Suprapubic skin (tissue), 4 donors: Measurements from ENCODE around the gene PIGV.

ENCODE experiments used
- CTCF ChIP-seq, 2 donors: fragments of 200-600 bp in 1 of 2; fragments of 450-650 bp in 1 of 2; sonication (generic) in 1 of 2; IDR thresholded peaks; one replicate each; pipeline ENCODE4 v1.5.1; 2016 to 2019; ENCODE audit warnings: antibody characterized with exemption in 2 of 2, mild to moderate bottlenecking in 1 of 2, moderate library complexity in 1 of 2
- EP300 ChIP-seq: sonication (generic); formaldehyde crosslinking; IDR thresholded peaks from one replicate; pipeline ENCODE4 v1.6.1; 2017; ENCODE audit warnings: antibody characterized with exemption
- POLR2A ChIP-seq, 2 donors: fragments of 450-650 bp; IDR thresholded peaks; one replicate each; pipeline ENCODE4 v1.6.1; 2017; ENCODE audit warnings: antibody characterized with exemption in 2 of 2, mild to moderate bottlenecking in 2 of 2, moderate library complexity in 2 of 2
- POLR2AphosphoS5 ChIP-seq, 3 donors: sonication (generic); formaldehyde crosslinking; IDR thresholded peaks; one replicate each; pipeline ENCODE4 v1.6.1; 2017; ENCODE audit warnings: antibody characterized with exemption in 3 of 3

GRCh38 chr1:26768755-26769154 is 19.0 kb upstream of the PIGV start:
- no peak for TF ChIP-seq EP300
- no peak for TF ChIP-seq CTCF (IDR thresholded peaks at IDR 0.05)
- no peak for TF ChIP-seq POLR2A (IDR thresholded peaks at IDR 0.05)
- no peak for TF ChIP-seq POLR2AphosphoS5 (IDR thresholded peaks at IDR 0.05)
